ENCODE data around the gene SFXN2.
A peak's percentile ranks its signal among the peaks of the same experiment; 100 is the strongest.

Gene SFXN2

DNA sequence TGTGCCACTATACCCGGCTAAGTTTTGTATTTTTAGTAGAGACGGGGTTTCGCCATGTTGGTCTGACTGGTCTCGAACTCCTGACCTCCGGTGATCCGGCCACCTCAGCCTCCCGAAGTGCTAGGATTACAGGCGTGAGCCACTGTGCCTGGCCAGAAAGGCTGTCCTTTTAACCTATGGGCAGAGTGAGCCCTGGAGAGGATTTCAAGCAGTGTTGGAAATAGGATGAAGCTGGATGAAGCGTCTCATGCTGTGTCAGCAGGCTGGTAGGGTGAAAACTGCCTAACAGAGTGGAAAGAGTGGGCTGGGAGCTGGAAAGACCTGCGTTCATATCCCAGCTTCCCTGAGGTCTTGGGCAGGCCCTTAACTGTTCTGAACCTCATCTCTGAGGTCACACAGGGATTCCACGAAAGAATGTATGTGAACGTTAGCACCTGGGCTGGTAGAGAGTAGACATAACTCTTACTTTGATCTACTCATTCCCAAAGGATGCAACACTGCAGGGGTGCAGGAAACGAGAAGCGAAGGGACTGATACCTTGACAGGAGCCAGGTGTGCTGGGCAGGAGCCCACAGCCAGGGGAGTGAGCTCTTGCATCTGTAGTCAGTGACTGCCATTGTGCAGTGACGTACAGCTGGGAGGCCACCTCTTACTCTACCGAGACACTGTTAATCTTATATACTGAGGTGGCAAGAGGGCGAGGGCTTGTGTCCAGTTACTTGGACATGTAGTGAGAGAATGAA is 63.4 kb downstream of the SFXN2 start:
- no peak for DNase-seq (ENCODE audit: low spot score)

DNA sequence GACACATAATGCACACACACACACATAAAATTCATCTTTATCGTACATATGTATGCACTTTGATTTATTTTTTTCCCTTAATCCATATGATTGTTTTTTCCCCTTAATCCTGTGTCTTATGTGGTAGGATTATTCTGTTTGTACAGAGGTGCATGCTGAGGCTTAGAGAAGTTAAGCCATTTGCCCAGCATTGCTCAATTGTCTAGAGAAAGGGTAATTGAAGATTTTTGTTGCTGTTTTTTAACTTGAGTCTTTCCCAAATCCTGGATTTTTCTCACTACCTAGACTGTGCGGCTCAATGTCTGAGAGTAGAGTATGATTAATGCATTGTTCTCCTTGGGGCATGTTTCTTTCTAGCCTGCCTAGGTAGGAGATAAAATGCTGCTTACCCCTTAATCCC is 64.3 kb downstream of the SFXN2 start:
- no peak for DNase-seq (ENCODE audit: low spot score)

DNA sequence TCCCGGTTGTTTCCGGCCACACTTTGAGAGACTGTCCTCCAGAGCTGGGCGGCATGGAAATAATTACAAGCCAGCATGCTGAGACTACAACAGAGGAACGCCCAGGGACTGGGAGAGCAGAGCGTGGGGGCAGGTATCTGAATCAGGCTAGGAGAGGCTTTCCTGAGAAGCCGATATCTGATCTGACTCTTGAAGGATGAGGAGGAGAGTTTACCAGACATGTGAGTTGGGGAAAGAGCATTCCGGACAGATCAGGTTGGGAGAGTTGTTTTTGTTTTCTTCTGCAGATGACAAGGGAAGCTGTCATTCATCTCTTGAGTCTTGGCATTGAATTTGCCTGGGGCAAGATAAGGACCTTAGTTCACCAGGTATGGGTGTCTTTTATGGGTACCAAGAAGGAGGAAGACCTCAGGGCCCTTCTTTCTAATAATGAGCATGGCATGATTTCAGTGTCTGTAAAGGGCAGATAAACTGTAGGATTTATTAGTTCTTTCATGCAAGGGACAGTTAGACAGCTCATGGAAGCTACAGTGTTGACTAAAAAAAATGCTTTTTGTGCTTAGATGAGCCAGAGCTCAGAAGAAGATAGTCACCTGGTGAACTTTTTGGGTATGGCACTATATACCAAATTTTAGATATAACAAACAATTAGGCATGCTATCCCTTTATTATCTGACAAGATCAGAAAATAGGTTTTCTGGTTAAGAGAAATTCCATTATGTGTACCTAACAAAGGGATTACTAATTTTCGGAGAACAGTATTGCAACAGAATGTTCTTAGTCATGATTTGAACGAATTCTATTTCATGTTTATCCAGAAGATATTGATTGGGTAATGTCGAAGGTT is 65.5 kb downstream of the SFXN2 start:
- no peak for DNase-seq (ENCODE audit: low spot score)

DNA sequence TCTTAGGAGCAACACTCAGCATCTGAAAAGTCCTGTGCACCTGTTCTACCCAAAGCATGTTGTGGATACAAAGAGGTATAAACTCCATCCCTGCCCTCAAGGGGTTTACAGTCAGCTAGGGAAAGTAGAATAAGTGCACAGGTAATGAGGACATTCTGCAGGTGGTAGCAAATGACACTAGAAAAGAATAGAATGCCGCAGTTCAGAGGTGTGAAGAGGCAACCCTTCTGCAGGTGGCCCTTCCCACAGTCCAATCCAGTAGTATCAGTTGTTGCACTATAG is 66.0 kb downstream of the SFXN2 start:
- DNase-seq (ENCODE audit: low spot score): no peak

DNA sequence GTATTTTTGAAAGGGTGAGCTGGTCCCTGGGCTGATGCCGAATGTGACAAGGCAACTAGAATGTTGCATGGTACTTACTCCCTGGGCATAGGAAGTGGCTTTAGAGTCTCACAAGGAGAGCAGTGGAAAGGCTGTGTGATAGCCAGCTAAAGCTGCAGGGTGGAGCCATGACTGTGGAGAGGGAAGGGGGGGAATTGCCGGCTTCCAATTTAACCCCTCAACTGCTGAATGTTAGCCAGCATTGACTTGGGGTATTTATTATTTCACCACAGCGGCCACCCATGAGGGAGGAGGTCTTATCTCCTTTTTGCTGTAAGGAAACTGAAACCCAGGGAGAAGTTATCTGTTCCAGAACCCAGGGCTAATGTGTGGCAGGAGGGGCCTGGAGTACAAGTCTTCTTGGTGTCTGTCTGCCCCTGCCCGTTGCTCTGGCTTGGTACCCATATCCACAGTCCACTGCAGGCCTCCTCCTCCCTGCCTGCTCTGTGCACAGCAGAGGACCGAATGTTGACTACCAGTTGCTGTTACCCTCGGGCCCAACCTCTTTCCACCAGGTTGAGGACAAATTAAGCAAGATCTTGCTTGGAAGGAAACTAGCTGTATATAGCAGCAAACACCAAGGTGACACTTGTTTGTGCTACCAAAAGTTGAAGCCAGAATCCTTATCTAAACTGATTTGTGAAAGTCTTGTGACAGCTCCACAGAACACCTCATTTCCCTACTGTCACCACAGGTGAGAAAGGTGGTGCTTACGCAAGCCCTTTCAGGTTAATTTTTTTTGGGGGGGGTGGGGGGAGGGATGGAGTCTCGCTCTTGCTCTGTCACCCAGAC is 66.9 kb downstream of the SFXN2 start:
- DNase-seq (ENCODE audit: low spot score): no peak

DNA sequence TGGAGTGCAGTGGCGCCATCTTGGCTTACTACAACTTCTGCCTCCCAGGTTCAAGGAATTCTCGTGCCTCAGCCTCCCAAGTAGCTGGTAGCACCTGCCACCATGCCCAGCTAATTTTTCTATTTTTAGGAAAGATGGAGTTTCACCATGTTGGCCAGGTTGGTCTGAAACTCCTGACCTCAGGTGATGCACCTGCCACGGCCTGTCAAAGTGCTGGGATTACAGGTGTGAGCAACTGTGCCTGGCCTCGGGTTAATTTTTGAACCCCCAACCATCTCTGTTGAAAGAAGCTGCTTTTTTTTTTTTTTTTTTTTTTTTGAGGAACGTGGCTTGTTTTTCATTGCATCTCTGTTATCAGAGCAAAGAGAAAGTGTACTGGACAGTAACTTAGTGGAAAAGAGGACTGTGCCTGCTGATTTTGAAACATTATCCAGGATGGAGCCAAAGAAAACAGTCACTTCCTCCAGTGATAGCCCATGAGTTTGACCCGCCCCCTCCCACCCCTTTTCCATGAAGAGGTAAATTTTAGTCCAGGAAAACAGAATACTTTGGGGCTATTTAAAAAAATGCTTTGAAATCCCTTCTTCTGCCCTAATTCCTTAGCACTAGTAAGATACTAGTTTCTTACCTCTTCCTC is 67.6 kb downstream of the SFXN2 start:
- DNase-seq (ENCODE audit: low spot score): no peak

DNA sequence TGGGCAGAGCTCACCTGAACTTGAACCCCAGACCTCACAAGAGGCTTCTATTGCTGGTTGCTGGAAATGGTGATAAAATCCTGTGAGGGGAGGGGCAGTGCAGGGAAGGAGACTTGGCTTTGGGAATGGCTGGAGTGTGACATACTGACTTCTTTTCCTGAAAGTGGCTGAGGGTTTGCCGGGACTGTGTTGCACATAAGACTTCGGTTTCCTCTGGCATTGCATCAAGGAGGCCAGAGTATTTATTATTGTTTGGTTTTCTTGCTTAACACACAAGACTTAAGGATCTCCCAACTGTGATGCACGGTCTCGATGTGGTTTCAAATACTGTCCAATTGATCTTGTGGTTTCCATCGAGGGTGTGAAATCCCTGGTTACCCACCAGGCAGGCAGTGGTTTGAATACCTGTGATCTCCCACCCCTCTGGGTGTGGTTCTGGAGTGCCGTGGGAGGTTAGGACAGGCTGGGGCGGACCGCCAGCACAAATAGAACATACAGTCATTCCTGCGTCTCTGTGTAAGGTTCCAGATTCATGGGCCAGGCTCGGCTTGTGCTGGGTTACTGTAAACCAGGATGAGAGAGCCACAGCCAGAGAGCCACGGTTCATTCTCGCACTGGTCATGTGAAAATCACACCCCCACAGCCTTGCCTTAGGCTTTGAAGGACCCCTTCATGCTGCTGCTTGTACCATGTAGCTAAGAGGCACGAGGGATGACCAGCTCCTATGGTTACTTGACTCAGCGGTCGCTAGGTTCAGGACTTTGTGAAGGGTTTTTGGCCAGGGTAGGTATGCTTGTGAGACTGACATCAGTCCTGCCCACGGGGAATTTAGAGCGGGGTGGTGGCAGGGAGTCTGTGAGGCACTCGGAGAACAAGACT is 68.5 kb downstream of the SFXN2 start:
- DNase-seq (ENCODE audit: low spot score): peak; percentile 63

DNA sequence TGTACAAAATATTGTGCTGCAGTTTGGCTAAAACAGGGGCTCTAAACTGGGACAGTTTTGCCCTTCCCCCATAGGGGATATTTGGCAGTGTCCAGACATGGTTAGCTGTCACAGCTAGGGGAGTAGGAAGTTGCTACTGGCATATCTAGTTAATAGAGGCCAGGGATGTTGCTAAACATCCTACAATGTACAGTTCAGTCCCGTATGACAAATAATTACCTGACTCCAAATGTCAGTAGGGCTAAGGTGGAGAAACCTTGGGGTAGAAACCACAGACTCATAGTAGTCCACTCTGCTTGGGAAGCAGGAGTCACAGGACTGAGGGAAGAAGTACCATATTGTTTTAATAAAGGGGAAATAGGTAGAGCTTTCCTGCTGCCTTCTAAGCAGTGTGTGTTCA is 69.1 kb downstream of the SFXN2 start:
- DNase-seq (ENCODE audit: low spot score): no peak

DNA sequence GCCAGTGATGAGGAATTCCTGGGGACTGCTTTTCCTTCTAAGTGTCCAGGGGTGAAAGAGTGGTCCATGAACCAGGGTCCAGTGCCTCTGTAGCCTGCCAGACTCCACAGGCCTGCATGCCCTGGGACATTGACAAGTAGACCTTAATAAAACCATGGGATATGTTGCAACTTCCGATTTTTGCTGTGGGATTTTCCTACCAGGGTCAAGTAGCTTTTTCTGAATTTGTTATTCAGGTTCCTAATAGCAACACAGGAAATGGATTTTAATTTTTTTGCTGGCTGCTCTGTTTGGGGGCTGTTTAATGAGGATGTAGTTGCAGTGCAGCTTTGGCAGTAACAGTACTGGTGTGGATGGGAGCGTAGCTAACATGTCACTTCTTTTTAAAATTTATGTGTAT is 71.4 kb downstream of the SFXN2 start:
- no peak for DNase-seq (ENCODE audit: low spot score)

DNA sequence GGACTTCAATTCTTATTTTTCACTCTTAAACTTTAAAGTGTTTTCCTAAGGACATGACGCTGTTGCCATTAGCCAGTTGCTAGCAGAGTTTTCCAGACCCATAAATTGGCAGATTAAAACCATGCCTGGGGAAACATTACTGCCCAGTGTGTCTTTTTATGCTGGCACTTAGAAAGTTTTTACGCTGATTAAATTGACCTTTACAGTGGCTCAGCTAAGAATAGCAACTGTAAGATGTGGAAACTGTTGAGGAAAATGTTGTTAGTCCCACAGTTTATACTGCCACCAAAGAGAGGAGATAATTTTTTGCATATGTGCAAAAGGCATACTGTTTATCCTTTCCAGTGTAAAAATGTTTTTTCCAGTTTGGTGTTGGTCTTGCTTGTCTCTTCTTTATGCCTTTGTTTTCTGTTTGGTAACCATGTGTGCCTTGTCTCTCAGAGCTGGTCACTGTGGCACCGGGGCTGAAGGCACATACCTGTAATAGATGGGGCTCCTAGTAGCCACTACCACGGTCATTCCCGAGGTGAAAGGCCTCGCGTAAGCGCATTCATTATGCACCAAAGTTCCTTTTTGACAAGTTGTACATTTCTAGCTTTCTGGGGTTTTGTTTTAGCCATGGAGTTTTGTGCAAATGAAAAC is 77.4 kb downstream of the SFXN2 start:
- DNase-seq (ENCODE audit: low spot score): no peak

All from hepatic stellate cell (primary cell).